HG03469 (cell line): ENCODE data around the gene HDAC5.

ENCODE experiments used
- ATAC-seq: cut with Tn5 transposase; IDR thresholded peaks from one replicate; pipeline ENCODE4 v1.9.1; 2021; ENCODE audit warnings: mild to moderate bottlenecking, moderate library complexity, moderate number of reproducible peaks; ENCODE audit not compliant: unreplicated experiment

HDAC5 gene

DNA sequence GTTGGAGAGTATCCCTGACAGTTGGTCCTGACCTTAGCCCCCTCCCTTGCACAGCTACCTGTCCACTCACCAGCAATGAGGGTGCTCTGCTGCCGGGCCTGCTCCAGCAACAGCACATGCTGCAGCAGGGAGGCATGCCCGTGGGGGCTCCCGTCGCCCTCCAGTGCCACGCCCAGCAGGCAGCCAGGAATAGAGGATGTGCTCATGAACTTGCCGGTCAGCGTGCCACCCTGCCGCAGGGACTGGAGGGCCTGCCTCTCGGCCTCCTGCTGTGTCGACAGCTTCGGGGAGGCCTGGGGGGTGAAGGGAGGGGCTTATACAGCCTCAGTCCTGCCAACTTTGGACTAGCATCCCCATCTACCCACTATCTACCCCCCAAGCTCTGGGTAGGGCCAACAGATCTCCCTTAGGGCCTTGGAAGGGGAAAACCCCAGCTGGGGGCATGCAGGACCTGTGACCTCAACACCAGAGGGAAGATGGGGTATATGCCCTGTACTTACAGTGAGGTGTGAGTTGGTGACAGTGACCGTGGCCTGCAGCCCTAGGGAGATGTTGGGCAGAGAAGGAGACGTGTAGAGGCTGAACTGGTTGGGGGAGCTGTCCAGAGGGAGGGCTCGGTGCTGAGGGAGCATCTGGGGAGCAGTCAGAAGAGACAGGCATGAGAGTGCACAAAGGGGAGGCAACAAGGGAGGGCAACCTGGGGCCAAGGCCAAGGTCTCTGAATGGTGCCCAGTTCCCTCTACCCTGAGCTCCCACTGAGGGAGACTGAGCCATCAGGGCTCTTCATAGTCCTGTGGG, 32.0 kb downstream of the HDAC5 start:
- ATAC-seq: no peak

- no peak for ATAC-seq
These were observed 35.2 kb downstream of the HDAC5 start for GRCh38 chr17:44088254-44088653.

DNA sequence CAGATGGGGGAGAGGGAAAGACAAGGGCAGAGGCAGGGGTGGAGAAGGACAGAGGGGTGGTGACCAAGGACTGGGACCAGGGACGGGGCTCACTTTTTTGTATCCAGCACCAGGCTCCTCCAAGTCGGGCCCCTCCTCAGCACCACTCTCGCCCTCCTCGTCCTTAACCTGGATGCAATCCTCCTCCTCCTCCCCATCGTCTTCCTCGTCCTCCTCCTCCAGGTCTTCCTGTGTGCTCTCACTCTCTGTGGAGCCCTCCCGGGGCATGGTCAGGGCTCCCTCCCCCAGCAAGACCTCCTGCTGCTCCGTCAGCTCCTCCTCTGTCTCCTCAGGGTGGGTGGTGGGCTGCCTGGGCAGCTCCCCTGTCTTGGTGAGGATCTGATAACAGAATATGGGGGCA, 36.1 kb downstream of the HDAC5 start:
- ATAC-seq: no peak

GRCh38 chr17:44086364-44087311, 36.8 kb downstream of the HDAC5 start:
- ATAC-seq: no peak

DNA sequence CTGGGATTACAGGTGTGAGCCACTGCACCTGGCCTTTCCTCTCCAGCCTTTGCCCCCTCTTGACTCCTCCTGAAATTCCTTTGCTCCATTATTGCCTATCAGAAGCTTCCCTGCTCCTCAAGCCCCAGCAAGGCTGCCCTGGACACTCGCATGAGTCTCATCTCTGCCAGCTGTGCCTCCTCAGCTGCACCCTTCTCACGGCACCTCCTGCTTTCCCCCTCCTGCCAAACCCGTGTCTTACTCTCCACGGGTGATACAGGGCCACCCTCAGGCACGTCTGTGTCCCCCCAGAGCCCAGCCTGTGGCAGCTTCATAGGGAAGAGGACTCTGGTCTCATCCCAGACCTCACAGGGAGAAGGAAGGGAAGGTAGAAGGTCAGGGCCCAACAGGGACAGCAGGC, 37.5 kb downstream of the HDAC5 start:
- ATAC-seq: no peak

- no peak for ATAC-seq
These were observed 38.5 kb downstream of the HDAC5 start for GRCh38 chr17:44084921-44085320.

GRCh38 chr17:44084131-44084538, 39.3 kb downstream of the HDAC5 start:
- no peak for ATAC-seq

DNA sequence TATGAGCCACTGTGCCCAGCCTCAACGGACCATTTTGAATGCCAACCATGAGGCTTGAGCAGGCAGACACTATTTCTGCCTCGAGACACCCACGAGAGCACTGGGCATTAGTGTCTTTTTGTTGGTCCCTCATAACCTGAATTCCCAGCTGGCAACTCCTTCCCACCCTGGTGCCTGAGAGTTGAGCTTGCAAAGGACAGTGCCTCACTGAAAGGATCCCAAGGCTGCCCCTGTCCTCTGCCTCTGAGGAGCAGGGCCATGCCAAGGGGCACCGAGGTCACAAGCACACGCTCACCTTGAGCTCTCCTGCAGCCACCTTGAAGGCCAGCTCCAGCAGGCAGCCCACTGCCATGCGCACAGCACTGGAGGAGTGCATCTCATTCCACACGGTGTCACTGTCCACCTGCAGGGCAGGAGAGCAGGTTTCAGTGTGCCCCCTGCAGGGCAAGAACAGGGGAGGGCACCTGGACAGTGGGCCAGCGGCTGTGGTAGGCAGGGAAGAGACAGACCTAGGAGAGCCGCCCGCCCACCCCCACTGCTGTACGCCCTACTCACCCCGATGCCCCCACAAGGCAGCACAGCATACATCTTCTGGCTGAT, 40.1 kb downstream of the HDAC5 start:
- no peak for ATAC-seq

GRCh38 chr17:44082256-44082927, 41.0 kb downstream of the HDAC5 start:
- no peak for ATAC-seq

GRCh38 chr17:44081681-44082080, 41.8 kb downstream of the HDAC5 start:
- no peak for ATAC-seq

DNA sequence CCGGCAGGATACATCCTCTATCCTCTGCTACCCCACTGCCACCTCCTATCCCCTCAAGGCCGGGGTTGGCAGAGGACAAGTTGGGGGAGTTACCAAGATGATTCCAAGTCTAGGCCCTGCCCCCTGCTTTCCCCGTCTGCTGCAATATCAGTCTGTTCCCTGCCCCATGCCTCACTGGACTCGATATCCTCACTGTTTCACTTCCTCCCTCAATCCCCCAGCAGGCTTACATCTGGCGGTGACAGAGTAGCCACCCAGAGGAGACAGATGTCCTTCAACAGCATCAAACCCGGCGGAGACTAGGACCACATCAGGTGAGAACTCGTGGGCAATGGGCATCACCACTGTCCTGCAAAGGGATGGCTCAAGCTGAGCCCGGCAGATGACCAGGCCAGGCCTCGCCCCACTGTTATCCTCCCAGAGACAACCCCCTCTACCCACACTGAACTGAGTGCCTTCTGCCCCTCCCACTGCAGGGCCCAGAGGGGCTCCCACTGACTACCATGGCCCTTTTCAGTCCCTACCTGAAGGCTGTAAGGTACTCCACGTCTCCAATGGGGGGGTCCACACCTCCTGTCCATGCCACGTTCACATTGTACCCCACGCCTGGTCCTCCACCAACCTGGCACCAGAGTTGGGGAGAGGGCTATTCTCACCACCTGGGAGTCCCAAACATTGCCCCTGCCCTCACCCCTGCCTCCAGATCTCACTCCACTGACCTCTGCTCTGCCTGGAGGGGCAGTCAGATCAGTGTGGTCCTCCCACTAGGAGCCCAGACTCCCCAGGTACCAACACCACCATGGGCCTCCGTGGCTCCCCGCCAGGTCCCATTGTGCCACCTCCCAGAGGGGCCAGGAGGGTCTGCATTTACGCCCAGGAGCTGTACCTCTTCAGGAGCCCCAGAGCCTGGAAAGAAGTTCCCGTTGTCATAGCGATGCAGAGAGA, 43.3 kb downstream of the HDAC5 start:
- ATAC-seq: no peak

DNA sequence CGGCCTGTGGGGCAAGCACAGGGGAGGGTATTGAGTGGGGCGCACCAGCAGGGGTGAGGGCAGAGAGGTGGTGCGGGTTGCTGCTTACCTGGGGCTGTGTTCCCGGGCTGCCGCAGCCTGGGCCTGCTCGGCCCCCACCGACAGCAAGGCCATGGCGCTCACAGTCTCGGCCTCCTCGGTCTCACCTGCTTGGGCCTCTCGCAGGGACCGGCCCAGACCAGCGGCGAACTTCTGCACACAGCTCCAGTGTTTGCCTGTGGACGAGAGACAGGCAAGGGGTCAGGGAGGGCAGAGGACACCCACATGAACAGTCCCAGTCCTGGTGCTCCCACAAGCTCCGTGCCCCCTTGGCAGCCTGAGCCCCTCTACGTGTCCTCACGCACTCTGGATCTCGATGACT, 45.0 kb downstream of the HDAC5 start:
- no peak for ATAC-seq

- no peak for ATAC-seq
These were observed 45.9 kb downstream of the HDAC5 start for GRCh38 chr17:44077595-44077909.

DNA sequence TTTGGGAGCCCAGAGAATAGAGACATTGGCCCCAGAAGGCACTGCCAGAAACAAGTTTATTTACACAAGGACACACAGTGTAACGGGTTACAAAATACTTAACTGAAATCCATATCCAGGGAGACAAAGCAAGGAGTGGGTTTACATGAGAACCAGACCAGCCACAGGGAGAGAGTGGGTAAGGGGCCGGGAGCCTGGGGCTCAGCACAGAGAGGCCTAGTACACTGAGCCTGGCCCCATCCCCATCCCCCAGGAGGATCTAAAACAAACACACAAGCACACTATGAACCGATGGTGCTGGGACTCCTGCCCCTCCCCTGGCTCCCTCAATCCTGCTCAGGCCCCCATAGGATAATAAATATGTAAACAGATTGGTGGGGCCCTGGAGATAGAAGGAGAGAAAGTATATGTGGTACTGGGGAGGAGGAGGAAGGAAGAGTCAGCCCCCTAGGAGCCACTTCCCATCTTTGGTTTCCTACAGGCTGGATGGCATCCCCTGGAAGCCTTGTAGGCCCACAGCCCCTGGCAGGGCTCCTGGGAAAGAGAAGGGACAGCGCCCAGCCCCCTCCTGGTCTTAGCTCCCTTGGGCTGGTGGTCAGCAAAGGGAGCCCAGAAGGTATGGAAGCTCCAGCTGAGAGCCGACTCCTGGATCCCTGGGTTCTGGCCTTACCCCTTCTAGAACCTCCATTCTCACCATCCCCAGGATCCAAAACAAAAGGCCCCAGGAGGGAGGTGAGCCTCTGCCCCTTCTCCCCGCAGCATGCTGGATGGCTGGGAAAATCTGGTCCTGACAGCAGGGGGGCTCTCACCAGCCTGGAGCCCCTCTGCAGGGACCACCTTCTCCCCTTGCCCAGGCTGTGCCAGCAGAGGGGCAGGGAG, 46.5 kb downstream of the HDAC5 start:
- no peak for ATAC-seq

- no peak for ATAC-seq
These were observed 47.7 kb downstream of the HDAC5 start for GRCh38 chr17:44075598-44076293.

GRCh38 chr17:44074911-44075285, 48.5 kb downstream of the HDAC5 start:
- no peak for ATAC-seq

DNA sequence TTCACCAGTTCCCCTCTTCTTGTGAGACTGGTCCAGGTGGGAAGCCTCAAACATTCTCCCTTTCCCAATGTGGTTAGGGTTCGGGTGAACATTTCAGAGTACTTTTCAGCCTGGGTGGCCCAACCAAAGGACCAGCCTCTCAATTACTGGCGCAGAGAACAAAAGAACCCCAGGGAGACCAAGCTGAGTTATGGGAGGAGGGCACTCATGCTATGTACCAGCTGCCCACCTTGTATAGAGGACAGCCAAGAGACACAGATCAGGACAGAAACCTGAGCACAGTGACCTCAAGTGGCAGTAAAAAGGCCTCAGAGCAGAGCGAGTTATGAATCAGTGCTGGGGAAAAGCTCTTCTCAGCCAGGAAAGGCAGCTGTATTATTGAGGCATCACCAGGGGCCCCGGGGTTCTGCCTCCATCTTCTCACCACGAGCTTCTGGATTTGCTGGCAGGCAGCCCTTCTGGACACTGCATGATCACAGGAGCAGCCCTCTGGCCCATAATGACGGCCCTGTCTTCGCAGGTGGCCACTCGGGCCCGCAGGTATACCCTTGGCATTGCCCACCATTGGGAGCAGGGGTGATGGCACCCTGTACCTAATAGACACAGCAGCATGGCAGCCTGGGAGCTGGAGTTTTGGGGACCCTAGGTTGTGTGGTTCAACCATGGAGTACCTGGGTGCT, 49.1 kb downstream of the HDAC5 start:
- no peak for ATAC-seq

DNA sequence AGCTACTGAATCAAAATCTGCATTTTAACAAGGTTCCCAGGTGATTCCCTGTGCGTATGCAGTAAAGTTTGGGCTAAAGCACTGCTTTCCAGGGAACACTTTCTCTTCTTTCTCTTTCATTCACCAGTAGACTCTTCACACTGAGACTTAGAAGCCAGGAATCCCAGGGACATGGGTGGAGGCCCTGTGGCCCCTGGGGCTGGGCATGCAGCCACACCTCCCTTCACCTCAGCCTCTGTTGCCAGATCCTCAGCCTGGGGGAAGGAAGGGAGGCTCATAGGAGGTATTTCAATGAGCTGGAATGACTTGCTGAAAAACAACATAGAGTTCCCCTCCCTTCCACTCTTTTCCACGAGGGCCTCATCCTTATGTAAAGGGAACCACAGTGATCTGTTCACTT, 51.7 kb downstream of the HDAC5 start:
- no peak for ATAC-seq
